ENCODE results near the gene CCDC57.

Gene CCDC57

DNA sequence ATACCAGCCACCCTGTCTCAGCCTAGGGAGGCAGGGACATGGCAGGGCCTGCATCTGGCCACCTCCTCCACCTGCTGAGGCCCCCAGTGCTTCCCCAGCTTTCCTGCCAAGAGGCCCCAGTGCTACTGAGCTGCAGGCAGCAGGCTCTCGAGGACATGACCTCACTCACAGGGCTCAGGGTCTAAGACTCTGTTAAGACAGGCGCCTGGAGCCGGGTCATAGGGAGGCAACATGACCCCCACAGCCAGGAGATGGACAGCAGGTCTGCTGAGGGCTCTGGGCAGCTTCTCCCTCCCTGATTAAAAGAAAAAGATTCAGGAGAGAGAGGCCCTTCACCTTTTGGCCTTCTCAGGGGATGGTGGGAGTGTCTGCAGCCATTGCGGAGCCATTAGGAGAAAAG, 91.4 kb downstream of the CCDC57 start:
- POLR2A ChIA-PET (ENCODE audit: low non-redundant PET) = no interaction called here
- no peak for TF ChIP-seq CTCF (conservative IDR thresholded peaks at IDR 0.05; ENCODE audit: low read depth)

GRCh38 chr17:82120148-82120547, 92.5 kb downstream of the CCDC57 start:
- ChIA-PET POLR2A (ENCODE audit: low non-redundant PET) (no interaction called here), CTCF (no interaction called here)
- H3K27ac ChIP-seq = peak overlapping the region; percentile 22
- no peak for TF ChIP-seq CTCF (conservative IDR thresholded peaks at IDR 0.05; ENCODE audit: low read depth)
- DNase-seq (ENCODE audit: low spot score) = no peak

More for the DNA sequence above, 91.4 kb downstream of the CCDC57 start:
- CTCF ChIA-PET = interaction anchor here (0.7 kb wide), 2 partner anchors 33 to 58 kb away, joined by 3 to 5 read pairs; no protein-coding TSS in a partner anchor
- H3K27ac ChIP-seq = peak overlapping the region; percentile 22
- DNase-seq (ENCODE audit: low spot score) = no peak

DNA sequence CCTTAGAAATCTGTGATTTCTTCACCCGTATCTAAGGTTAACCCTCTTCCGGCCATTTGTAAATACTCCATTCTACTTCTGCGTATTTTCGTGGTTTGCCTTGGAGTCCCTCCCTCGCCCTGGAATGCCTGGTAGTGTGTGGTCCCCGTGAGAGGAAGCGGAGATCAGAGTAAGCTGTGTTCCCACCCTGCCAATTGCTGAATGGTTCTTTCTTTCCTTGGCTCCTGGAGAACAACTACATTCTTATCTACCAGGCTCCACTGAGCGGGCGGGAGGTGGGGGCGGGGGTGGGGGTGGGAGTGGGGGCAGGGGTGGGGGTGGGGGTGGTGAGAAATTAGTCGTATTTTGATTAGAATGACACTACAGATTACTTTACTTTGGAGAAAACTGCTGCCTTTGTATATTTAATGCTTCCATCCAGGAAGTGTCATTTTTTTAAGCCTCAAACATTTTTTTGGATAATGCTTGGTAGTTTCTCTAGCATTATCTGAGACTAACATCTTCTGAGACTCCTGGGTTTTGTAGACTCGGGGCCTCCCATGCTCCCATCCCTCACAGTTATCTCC, 93.7 kb downstream of the CCDC57 start:
- H3K27ac ChIP-seq = peak overlapping the region; percentile 19
- DNase-seq (ENCODE audit: low spot score) = no peak
- TF ChIP-seq CTCF (conservative IDR thresholded peaks at IDR 0.05; ENCODE audit: low read depth) = no peak
- ChIA-PET CTCF (no interaction called here), POLR2A (ENCODE audit: low non-redundant PET) (no interaction called here)

GRCh38 chr17:82118168-82118814, 94.4 kb downstream of the CCDC57 start:
- ChIA-PET POLR2A (ENCODE audit: low non-redundant PET) (no interaction called here), CTCF (interaction anchor here (0.8 kb wide), 1 partner anchor 12 kb away, joined by 4 read pairs; no protein-coding TSS in a partner anchor)
- DNase-seq (ENCODE audit: low spot score) = no peak
- no peak for TF ChIP-seq CTCF (conservative IDR thresholded peaks at IDR 0.05; ENCODE audit: low read depth)
- H3K27ac ChIP-seq = peak overlapping the region; percentile 19; the same call in 1 of the 2 replicates

GRCh38 chr17:82117139-82118090, 95.2 kb downstream of the CCDC57 start:
- ChIA-PET CTCF (interaction anchor here (0.8 kb wide), 1 partner anchor 11 kb away, joined by 4 read pairs; no protein-coding TSS in a partner anchor), POLR2A (ENCODE audit: low non-redundant PET) (no interaction called here)
- peak overlapping the region; percentile 15 for H3K27ac ChIP-seq
- TF ChIP-seq CTCF (conservative IDR thresholded peaks at IDR 0.05; ENCODE audit: low read depth) = no peak
- no peak for DNase-seq (ENCODE audit: low spot score)

- DNase-seq (ENCODE audit: low spot score) = no peak
- peak overlapping the region; percentile 15; the same call in 1 of the 2 replicates for H3K27ac ChIP-seq
- TF ChIP-seq CTCF (conservative IDR thresholded peaks at IDR 0.05; ENCODE audit: low read depth) = no peak
- POLR2A ChIA-PET (ENCODE audit: low non-redundant PET) = no interaction called here
- CTCF ChIA-PET = interaction anchor here (0.6 to 0.8 kb wide), 3 partner anchors 10 to 26 kb away, joined by 3 read pairs; no protein-coding TSS in a partner anchor
Measured at GRCh38 chr17:82116246-82116645, 96.4 kb downstream of the CCDC57 start.
